Activated naive CD8-positive, alpha-beta T cell treated with anti-CD3 and anti-CD28 coated beads, Interleukin-2, amount 10 ng/mL, durations not matched to agents 7 days and 5 days (primary cell): ENCODE results near the gene POLR3A. TPM values are rescaled to one million over a fixed set of nuclear protein-coding genes. Genes with fewer than 3 reads are reported as not detected.
A peak's percentile ranks its signal among the peaks of the same experiment; 100 is the strongest.

Experiments used
- ATAC-seq: fragments of 150-1000 bp; cut with Tn5 transposase; one replicate; pipeline ENCODE4 v1.10.0; 2021; ENCODE audit warnings: low read depth, moderate library complexity
- POLR2A ChIA-PET: fragments of 350-600 bp; sonication (Branson Sonifier 250); formaldehyde crosslinking; loops from one replicate; lab custom pipeline; 2021; ENCODE audit warnings: antibody characterized with exemption; lab: Charles Lee
- DNase-seq: peaks from one replicate; pipeline ENCODE4 v3.0.0; 2021
- H3K27ac Mint-ChIP-seq: one replicate; pipeline ENCODE4 v1.8.0; 2022; ENCODE audit warnings: mild to moderate bottlenecking, mixed read lengths
- H3K27me3 Mint-ChIP-seq: one replicate; pipeline ENCODE4 v1.8.0; 2022; ENCODE audit warnings: mild to moderate bottlenecking, moderate library complexity, mixed read lengths
- H3K36me3 Mint-ChIP-seq: one replicate; pipeline ENCODE4 v1.8.0; 2021; ENCODE audit warnings: mild to moderate bottlenecking, mixed read lengths
- H3K4me1 Mint-ChIP-seq: one replicate; pipeline ENCODE4 v1.8.0; 2021; ENCODE audit warnings: mixed read lengths
- H3K4me3 Mint-ChIP-seq: one replicate; pipeline ENCODE4 v1.8.0; 2022; ENCODE audit warnings: mild to moderate bottlenecking, moderate library complexity, mixed read lengths
- H3K9me3 Mint-ChIP-seq: one replicate; pipeline ENCODE4 v1.8.0; 2021; ENCODE audit warnings: mixed read lengths
- total RNA-seq, 2 experiments: library from RNA; stranded (reverse); gene quantifications; one replicate each; pipeline ENCODE4 v1.2.3, GENCODE V29; 2021

The POLR3A gene
- total RNA-seq, 2 experiments from 2014 or later, result 18.7 to 20.2 TPM

DNA sequence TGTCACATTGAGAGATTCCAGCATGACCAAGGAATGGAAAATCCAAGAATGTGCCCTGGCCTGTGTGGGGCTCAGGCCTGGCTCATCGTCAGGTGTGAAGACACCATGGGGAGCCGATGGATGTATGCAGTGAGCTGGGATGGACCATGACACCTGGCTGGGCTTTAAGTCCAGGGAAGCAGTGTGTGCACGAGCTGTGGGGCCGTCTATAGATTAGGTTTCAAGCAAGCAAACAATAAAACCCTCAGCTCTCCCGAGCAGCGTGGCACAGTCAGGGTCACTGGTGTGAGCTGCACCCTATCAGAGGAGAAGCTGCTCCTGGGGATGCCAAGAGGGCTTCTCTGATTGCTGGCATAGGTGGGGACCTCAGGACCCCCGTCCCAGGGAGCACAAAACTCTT lies 52.3 kb downstream of the POLR3A start:
- POLR2A ChIA-PET, result no interaction called here
- no peaks in the 10 kb centered on the region for H3K9me3 Mint-ChIP-seq
- no peaks in the 10 kb centered on the region for H3K27me3 Mint-ChIP-seq
- no peaks in the 10 kb centered on the region for H3K4me1 Mint-ChIP-seq
- no peak overlapping the region for H3K27ac Mint-ChIP-seq
- no peak overlapping the region for H3K4me3 Mint-ChIP-seq
- DNase-seq (no peak), ATAC-seq (no peak)
- peaks cover 11% of the 10 kb centered on the region for H3K36me3 Mint-ChIP-seq

DNA sequence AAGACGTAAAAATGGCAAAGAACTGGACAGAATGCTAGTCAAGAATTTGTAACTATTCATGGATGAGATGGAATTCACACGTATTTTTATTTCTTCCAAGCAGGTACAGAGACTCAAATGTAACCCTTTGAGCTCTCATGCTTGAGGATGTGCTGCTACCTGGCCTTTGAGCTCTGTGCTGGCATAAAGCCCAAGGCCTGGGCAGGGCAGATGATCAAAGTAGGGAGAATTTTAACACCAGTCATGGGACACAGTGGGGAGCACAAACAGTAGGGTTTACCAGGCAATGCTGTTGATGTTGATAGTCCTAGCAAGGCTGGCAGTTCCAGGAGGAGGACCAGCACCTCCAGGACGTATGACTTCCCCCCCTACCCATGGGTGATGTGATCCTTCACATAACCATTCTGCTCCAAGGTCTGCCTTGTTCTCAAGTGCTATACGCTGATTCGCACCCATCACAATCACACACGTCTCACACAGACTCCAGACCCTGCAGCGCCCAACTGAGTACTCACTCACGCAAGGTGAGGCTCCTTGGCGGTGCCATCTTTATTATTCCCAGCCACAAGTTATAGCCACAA lies 54.1 kb downstream of the POLR3A start:
- ATAC-seq (no peak), DNase-seq (no peak)
- no peak overlapping the region for H3K27ac Mint-ChIP-seq
- H3K4me3 Mint-ChIP-seq, result no peak overlapping the region
- H3K9me3 Mint-ChIP-seq, result no peaks in the 10 kb centered on the region
- H3K27me3 Mint-ChIP-seq, result no peaks in the 10 kb centered on the region
- POLR2A ChIA-PET, result no interaction called here
- H3K36me3 Mint-ChIP-seq, result peaks cover 7% of the 10 kb centered on the region
- peaks cover 10% of the 10 kb centered on the region for H3K4me1 Mint-ChIP-seq

DNA sequence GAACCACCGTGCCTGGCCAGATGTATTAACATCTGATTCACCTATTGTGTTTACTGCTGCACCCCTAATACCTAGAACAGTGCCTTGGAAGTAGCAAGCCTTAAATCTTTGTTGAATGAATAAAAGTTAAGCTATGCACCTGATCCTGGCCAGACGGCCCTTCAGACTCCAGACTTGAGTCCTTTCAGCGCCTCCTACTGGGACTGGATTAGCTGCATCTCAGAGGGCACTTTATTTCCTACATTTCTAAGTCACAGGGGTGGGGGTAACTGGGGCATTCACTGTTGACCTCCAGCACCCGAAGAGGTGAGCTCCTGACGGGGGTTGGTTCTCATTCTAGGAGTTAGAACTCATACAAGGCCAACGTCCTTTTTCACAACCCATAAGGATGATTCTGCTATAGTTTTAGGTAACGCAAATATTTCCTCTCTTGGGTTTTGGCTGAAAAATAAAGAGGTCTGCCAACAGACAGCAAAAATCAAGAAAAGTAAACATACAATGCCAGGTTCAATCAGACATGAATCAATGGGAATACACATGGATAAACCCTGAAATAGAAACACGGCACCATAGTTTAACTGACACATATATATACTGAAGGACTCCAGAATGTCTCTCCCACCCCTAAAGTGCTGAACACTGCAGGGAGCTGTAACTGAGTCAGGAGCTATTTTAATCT lies 54.8 kb downstream of the POLR3A start:
- no peak for ATAC-seq
- Mint-ChIP-seq H3K27me3 (no peaks in the 10 kb centered on the region), H3K4me1 (peaks cover 10% of the 10 kb centered on the region), H3K27ac (no peak overlapping the region), H3K36me3 (peaks cover 7% of the 10 kb centered on the region), H3K4me3 (no peak overlapping the region), H3K9me3 (no peaks in the 10 kb centered on the region)
- POLR2A ChIA-PET, result no interaction called here
- DNase-seq, result no peak

DNA sequence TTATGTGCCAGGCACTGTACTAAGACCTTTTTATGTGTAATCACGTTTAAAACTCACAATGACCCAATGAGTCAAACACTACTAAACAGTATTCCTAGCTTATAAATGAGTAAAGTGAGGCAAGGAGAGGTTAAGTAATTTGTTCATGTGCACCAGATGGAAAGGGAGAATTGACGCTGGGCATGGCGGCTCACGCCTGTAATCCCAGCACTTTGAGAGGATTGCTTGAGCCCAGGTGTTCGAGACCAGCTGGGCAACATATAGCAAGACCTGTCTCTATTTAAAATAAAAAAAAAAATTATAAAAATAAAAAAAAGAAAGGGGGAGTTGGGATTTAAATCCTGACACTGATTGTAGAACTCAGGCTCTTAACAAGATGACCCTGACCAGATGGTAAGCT lies 56.0 kb downstream of the POLR3A start:
- POLR2A ChIA-PET, result no interaction called here
- Mint-ChIP-seq H3K4me3 (no peak overlapping the region), H3K4me1 (peaks cover 10% of the 10 kb centered on the region), H3K9me3 (no peaks in the 10 kb centered on the region), H3K27me3 (no peaks in the 10 kb centered on the region), H3K27ac (no peak overlapping the region), H3K36me3 (peaks cover 10% of the 10 kb centered on the region)
- DNase-seq (no peak), ATAC-seq (no peak)

DNA sequence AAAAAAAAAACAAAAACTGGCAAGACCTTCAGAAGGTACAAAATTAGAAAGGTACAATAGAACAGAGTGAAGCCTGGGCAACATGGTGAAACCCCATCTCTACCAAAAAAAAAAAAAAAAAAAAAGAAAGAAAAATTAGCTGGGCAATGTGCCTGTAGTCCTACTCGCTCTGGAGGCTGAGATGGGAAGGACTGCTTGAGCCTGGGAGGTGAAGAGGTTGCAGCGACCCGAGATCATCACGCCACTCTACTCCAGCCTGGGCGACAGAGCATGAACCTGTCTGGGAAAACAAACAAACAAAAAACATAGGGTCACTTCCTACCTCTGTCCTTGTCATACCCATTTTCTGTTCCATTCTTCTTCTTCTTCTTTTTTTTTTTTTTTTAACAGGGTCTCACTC lies 57.2 kb downstream of the POLR3A start:
- POLR2A ChIA-PET, result interaction anchor here (0.7 kb wide), 1 partner anchor 1152 kb away, joined by 5 read pairs; no protein-coding TSS in a partner anchor
- Mint-ChIP-seq H3K36me3 (peaks cover 6% of the 10 kb centered on the region), H3K4me3 (no peak overlapping the region), H3K27ac (no peak overlapping the region), H3K9me3 (no peaks in the 10 kb centered on the region), H3K27me3 (no peaks in the 10 kb centered on the region), H3K4me1 (peaks cover 10% of the 10 kb centered on the region)
- ATAC-seq (no peak), DNase-seq (no peak)

DNA sequence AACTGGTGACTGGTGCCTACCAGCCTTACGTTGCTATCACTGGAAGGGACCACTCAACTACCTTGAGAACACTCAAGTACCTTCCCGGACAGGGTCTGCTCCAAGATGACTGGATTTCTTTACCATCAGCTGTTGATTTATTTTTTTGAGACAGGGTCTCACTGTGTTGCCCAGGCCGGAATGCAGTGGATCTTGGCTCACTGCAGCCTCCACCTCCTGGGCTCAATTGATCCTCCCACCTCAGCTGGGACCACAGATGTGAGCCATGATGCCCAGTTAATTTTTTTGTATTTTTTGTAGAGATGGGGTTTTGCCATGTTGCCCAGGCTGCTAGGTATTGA lies 57.5 kb downstream of the POLR3A start:
- POLR2A ChIA-PET, result interaction anchor here (0.7 kb wide), 1 partner anchor 229 kb away, joined by 3 read pairs; no protein-coding TSS in a partner anchor
- Mint-ChIP-seq H3K9me3 (no peaks in the 10 kb centered on the region), H3K4me3 (no peak overlapping the region)

DNA sequence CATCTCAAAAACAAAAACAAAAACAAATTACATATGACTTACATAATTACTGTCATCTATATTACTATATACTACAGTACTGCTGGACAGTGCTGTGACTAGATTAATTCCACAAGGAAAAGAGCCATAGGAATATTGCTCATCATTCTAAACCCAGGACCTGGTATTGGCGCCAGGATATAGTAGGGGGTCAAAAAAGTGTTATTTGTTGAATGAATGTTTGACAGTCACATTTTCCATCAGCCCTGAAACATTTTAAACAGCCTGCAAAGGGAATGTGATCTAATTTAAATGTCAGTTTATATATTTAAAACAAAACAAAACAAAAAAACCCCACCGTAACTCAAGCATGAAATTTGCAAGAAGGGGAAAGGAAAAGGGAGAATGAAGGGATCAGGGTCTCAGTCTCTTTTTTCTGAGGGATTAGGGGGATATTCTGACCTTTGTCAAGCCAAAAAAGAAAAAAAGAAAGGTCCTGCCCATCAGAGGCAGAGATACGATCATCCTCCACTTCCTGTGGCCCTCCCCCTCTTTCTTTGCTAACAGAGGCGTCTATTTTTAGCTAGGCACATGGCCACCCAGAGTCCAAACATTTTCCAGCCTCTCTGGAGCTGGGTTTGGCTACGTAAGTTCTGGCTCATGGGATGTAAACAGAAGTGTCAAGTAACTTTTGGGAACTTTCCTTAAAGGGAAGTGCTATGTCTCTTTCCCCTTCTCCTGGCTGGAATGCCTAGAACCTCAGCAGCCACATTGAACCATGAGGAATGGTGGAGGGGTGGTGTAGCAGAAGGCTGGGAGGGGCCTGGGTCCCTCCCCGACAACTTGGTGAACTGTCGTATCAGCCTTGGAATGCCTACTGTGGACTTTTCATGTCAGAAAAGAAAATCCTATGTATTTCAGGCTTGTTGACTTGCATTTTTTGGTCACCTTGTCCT lies 58.2 kb downstream of the POLR3A start:
- H3K4me3 Mint-ChIP-seq, result no peak overlapping the region
- H3K36me3 Mint-ChIP-seq, result peaks cover 3% of the 10 kb centered on the region
- POLR2A ChIA-PET, result interaction anchor here (0.7 kb wide), 1 partner anchor 230 kb away, joined by 3 read pairs; no protein-coding TSS in a partner anchor
- ATAC-seq (no peak), DNase-seq (no peak)
- H3K27ac Mint-ChIP-seq, result peak overlapping the region; percentile 36
- H3K9me3 Mint-ChIP-seq, result no peaks in the 10 kb centered on the region
- H3K27me3 Mint-ChIP-seq, result no peaks in the 10 kb centered on the region
- H3K4me1 Mint-ChIP-seq, result peaks cover 10% of the 10 kb centered on the region

More for the DNA sequence above, 57.5 kb downstream of the POLR3A start:
- DNase-seq (no peak), ATAC-seq (no peak)
- peaks cover 10% of the 10 kb centered on the region for H3K4me1 Mint-ChIP-seq
- peaks cover 6% of the 10 kb centered on the region for H3K36me3 Mint-ChIP-seq
- H3K27me3 Mint-ChIP-seq, result no peaks in the 10 kb centered on the region
- H3K27ac Mint-ChIP-seq, result no peak overlapping the region

DNA sequence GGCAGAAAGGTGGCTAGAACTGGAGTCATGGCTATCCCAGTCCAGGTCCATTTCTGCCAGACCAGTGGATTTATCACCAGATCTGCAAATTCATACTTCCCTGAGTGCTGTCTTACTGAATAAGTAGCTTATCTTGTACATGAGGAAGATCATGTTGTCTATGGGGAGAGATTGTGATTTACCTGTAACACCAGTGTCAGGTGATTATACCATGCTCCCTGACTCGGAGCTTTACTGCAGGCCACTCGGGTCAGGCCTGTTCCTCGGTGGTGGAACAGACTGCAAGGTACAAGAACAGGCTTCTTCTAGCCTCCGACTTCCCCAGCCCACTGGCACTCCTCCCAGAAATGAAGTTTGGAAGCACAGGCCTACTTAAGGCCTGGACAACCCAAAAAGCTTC lies 60.2 kb downstream of the POLR3A start:
- ATAC-seq, result no peak
- Mint-ChIP-seq H3K4me3 (no peak overlapping the region), H3K27me3 (no peaks in the 10 kb centered on the region), H3K9me3 (peaks cover 3% of the 10 kb centered on the region), H3K4me1 (peaks cover 10% of the 10 kb centered on the region), H3K36me3 (peaks cover 3% of the 10 kb centered on the region), H3K27ac (no peak overlapping the region)
- POLR2A ChIA-PET, result no interaction called here
- no peak for DNase-seq

DNA sequence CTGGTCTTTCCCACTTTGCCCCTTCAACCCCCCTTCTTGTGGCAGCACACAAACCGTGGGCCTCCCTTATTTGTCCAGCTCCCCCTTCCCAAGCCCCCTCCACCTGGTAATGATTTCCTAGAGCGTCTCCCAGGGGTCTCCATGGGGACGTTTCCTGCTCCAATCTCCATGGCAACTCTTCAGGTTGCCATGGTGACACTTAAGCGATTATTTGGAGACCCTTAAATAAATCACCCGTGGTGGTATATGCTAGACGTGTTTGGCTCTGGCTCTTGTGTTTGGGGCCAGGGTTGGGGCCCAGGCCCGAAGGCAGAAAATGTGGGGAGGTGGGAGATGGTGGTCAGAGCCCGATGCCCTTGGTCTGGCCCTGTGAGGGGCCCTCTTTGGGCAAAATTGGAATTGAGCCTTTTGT lies 61.7 kb downstream of the POLR3A start:
- Mint-ChIP-seq H3K4me1 (peaks cover 10% of the 10 kb centered on the region), H3K36me3 (peaks cover 3% of the 10 kb centered on the region), H3K9me3 (peaks cover 5% of the 10 kb centered on the region), H3K4me3 (no peak overlapping the region), H3K27ac (no peak overlapping the region), H3K27me3 (no peaks in the 10 kb centered on the region)
- DNase-seq (no peak), ATAC-seq (no peak)
- POLR2A ChIA-PET, result no interaction called here

DNA sequence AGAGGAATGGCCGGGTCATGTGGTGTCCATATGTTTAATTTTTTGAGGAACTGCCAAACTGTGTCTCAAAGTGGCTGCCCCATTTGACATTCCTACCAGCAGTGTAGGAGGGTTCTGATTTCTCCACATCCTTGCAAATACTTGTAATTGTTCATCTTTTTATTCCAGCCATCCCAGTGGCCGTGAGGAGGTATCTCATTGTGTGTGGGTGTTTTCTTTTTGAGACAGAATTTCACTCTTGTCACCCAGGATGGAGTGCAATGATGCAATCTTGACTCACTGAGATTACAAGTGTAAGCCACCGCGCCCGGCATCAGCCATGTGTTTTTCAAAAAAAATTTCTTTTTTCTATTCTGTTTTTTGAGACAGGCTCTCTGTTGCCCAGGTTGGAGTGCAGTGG lies 64.0 kb downstream of the POLR3A start:
- POLR2A ChIA-PET, result no interaction called here
- no peak overlapping the region for H3K27ac Mint-ChIP-seq
- H3K27me3 Mint-ChIP-seq, result no peaks in the 10 kb centered on the region
- no peak overlapping the region for H3K4me3 Mint-ChIP-seq
- ATAC-seq, result no peak
- H3K36me3 Mint-ChIP-seq, result peaks cover 3% of the 10 kb centered on the region
- H3K9me3 Mint-ChIP-seq, result peaks cover 5% of the 10 kb centered on the region
- DNase-seq, result no peak
- H3K4me1 Mint-ChIP-seq, result no peaks in the 10 kb centered on the region

DNA sequence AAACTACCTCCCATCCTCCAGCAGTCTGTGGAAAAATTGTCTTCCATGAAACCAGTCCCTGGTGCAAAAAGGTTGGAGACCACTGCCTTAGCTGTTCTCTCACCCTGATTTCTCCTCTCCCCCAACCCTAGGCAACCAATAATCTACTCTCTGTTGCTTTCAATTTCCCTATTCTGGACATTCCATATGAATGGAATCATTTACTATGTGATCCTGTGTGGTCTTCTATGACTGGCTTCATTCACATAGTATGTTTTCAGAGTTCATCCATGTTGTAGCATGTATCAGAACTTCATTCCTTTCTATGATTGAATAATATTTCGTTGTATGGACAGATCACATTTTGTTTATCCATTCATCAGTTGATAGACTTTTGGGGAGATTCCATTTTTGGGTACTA lies 64.5 kb downstream of the POLR3A start:
- Mint-ChIP-seq H3K27me3 (no peaks in the 10 kb centered on the region), H3K4me1 (no peaks in the 10 kb centered on the region), H3K27ac (no peak overlapping the region), H3K36me3 (peaks cover 3% of the 10 kb centered on the region), H3K4me3 (no peak overlapping the region), H3K9me3 (peaks cover 5% of the 10 kb centered on the region)
- POLR2A ChIA-PET, result no interaction called here
- no peak for DNase-seq
- ATAC-seq, result no peak

DNA sequence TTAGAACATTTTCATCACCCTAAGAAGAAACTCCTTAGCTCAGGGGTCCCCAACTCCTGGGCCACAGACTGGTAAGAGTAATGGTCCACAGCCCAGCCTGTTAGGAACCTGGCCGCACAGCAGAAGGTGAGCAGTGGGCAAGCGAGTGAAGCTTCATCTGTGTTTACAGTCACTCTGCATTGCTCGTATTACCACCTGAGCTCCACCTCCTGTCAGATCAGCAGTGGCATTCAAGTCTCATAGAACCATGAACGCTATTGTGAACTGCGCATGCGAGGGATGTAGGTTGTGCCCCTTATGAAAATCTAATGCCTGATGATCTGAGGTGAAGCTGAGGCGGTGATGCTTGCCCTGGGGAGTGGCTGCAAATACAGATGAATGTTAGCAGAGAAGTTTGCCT lies 65.4 kb downstream of the POLR3A start:
- no peak overlapping the region for H3K4me3 Mint-ChIP-seq
- peaks cover 5% of the 10 kb centered on the region for H3K9me3 Mint-ChIP-seq
- ATAC-seq (no peak), DNase-seq (no peak)
- peaks cover under 1% of the 10 kb centered on the region for H3K36me3 Mint-ChIP-seq
- POLR2A ChIA-PET, result no interaction called here
- no peak overlapping the region for H3K27ac Mint-ChIP-seq
- no peaks in the 10 kb centered on the region for H3K27me3 Mint-ChIP-seq
- no peaks in the 10 kb centered on the region for H3K4me1 Mint-ChIP-seq

DNA sequence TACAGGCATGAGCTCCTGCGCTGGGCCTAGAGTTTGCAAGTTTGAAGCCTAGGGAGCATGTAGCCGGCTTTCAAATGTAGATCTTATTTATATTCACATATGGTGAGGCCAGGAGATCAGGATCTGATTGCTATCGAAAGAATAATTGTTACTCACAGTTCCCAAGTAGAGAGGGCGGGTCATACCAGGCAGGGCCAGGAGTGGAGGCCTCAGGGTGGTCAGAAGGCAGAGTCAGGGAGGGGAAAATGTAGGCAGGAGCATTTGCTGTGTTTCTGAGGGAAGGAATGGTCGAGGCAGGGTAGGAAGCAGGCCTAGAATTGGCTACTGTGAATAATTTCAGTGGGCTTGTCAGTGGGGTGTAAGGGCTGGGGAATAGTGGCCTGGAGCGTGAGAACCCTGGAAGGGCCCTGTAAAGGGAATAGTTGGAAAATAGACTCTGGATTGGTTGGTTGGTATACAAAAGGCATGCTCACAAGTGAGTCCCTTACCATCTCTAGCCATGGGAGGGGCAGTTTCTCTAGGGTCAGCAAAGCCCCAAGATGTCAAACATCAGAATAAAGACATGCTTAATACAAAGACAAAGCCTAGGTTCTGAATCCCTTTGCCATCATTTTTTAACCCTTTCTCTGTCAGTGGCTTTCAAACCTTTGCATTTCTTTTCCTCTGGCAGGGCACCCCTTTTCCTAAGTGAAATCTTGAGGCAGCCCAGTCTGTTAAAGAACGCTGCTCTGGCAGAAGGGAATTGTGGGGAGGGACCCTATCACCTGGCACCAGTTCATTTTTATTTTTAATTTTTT lies 66.8 kb downstream of the POLR3A start:
- DNase-seq (no peak), ATAC-seq (no peak)
- no peak overlapping the region for H3K4me3 Mint-ChIP-seq
- POLR2A ChIA-PET, result no interaction called here
- H3K27ac Mint-ChIP-seq, result no peak overlapping the region
- H3K27me3 Mint-ChIP-seq, result peaks cover 2% of the 10 kb centered on the region
- no peaks in the 10 kb centered on the region for H3K36me3 Mint-ChIP-seq
- H3K9me3 Mint-ChIP-seq, result peaks cover 5% of the 10 kb centered on the region
- H3K4me1 Mint-ChIP-seq, result no peaks in the 10 kb centered on the region
